ENCODE measurements around the gene EIF4E.
"Not testable (repeated sequence)": the region's sequence is repeated elsewhere in the genome, so short reads cannot be mapped to it uniquely, and the experiment has no call there.

Gene EIF4E

DNA sequence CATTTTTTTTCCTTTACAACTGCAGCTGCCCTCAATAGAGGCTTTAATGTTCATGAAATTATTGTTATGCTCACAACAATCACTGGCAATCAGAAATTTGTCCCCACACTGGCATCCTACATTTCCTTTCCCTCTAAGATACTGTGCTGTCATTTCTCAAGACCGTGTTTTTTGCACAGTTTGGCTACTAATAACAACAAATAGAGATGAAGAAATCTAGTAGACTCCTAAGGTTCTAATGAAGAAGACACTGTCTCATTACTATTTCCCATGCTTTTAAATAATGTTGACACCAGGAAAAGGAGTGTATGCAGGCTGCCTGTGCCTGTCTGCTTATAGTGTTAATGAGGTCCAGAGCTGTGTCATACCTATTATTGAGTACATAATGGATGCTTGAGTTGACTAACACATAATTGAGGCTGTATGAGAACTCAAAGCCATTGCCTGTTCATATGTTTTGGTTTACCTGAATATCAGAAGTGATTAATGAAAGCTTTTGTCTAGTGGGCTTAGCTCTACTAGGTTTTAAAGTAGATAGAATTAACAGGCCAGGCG, 1.5 kb upstream of the EIF4E start:
- no peak for DNase-seq

DNA sequence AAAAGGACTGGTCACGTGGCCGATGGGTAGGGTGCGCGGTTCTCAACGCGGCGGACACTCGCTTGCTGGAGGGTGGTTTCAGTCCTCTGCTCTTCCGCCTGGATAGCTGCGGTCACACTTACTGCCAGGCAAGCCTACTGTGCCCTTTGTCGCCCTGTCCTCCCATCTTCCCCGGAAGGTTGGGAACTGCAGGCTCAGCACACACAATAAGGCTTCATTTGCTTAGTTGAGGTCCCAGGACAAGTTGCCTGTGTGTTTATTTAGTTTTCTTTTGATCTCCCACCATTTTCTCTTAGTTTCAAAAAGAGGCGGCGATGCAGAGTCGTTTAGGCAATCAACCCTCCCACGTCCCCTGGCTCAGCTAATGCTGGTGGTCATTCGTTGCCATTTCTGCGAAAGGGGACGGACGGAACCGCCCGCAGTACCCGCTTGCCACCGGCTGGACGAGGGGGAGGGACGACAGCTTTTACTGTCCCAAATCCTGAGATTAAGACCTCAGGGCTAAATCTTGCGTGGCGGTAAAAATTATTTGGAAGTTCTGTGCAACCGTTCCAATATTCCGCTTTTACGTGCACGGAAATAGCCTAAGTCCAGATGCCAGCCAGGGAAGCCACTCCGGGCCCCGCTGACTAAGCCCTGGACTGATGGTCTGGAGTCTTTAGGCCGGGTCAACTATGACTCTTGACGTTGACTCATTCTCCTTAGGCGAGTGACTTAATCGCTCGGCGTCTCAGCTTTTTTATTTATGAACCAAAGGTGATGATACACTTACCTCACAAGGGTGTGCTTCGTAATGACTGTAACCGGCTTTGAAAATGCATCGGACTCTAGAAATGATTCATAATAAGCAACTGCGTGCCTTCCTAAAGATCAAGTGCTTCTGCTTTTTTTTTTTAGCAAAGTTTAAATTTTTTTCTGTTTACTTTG, 671 bp upstream of the EIF4E start:
- peak; percentile 18 for DNase-seq

DNA sequence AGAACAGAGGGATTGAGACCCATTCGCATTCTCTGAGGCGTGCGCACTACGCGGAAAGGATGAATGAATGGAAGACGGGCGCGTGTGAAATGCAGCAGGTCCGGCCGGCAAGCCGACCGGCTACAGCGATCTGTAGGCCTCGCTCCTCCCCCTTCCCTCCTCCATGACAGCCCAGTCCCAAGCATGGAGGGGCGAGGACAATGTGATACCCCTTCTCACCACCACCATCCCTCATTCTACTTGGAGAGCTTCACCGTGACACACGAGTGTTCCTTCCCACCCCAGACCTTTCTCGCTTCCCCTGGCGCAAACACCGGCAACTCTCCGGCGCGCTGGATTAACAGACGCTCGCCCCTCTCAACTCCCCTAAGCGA, 815 bp downstream of the EIF4E start:
- DNase-seq, result peak; percentile 39

DNA sequence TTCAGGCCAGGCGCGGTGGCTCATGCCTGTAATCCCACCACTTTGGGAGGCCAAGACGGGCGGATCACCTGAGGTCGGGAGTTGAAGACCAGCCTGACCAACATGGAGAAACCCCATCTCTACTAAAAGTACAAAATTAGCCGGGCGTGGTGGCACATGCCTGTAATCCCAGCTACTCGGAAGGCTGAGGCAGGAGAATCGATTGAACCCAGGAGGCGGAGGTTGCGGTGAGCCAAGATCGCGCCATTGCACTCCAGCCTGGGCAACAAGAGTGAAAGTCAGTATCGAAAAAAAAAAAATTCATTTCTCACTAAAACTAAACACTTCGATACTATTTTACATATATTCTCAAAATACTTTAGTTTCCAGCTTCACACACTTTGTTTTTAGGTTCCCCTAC, 2.7 kb downstream of the EIF4E start:
- DNase-seq, result not testable (repeated sequence)

DNA sequence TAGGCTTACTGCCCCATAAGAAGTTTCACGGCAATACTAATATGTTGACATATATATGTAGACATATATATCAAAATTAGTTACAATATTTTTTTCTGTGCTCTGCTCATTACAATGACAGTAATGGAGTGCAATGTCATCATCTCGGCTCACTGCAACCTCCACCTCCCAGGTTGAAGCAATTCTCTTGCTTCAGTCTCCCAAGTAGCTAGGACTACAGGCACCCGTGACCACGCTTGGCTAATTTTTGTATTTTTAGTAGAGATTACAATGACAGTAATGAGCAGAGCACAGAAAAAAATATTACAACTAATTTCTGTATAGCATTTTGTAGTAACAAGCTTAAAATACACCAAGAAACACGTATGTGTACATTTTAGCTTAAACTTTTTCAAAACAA, 7.6 kb downstream of the EIF4E start:
- DNase-seq, result no peak

DNA sequence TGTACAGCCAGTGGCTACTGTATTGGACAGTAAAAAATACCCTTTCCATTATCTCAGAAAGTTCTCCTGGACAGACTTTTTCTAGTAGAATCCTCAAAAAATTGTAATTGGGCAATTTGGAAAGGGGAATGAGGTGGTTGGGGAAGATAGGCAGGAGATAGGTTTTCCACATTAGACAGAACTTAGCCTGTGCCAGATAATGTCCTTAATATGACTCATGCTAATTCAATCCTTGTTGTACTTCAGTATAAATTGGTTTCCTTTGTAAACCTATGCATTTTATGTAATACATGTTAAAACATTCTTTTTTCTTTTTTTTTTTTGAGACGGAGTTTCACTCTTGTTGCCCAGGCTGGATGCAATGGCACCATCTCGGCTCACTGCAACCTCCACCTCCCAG, 8.9 kb downstream of the EIF4E start:
- DNase-seq, result no peak

DNA sequence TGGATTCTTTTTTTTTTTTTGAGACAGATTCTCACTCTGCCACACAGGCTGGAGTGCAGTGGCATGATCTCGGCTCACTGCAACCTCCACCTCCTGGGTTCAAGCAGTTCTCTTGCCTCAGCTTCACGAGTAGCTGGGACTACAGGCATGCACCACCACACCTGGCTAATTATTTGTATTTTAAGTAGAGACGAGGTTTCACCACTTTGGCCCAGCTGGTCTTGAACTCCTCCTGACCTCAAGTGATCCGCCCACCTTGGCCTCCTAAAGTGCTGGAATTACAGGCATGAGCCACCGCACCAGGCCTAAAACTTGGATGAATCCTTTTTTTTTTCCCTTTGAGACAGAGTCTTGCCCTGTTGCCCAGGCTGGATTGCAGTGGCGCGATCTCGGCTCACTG, 18.2 kb downstream of the EIF4E start:
- not testable (repeated sequence) for DNase-seq

DNA sequence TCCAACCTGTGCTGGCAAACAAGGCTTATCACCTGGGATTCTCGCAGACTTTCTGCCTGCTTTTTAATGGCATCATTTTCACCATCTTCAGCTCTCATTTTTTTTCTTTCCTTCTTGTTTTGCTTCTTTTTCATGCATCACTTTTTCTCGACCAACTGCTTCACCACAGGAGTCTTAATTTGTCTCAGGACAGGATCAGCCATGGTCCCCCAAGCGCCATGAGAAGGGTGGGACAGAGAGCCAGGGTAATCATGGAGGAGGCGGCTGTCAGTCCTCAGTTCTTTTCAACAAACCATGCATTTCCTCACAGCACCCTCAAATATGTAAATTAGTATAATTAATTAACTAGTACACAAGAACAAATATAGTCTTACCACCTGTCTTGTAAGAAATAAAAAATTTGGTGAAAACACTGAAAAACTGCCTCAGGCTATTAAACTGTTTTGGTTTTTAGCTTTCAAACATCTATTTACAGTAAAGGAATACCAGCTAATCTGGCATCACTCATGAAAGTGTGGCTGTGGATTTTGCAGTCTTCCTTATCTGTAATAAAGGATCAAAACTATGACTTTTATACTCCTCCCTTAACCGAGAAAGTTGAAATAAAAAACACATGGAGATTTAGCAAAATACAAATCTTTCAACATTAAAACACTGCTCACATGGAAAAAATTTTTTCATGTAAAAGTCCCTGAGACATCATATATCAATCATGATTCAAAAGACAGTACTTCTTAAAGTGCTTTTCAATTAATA, 19.1 kb downstream of the EIF4E start:
- no peak for DNase-seq

DNA sequence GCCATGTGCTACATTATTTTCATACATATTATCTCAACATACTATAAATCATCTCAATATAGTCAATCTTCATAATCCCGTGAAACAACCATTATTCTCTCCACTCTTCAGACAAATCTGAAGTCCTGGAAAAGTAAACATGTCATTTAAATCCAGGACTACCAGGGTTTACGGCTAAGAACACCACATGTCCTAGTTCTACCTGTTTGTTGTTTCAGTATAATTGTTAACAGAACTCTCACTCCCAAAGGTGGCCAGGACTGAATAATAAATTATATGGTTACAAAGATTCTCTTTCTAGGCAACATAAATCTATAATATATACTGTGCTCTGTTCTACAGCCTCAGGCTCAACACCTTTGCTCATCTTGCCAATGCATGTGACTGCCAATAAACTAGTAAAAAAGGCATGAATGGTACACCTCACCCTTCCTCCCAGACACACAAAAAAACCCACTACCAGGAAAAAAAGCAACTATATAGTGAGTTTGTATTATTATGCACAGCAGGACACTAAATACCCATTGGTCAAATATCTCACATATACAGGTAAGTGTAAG, 20.1 kb downstream of the EIF4E start:
- DNase-seq, result no peak

DNA sequence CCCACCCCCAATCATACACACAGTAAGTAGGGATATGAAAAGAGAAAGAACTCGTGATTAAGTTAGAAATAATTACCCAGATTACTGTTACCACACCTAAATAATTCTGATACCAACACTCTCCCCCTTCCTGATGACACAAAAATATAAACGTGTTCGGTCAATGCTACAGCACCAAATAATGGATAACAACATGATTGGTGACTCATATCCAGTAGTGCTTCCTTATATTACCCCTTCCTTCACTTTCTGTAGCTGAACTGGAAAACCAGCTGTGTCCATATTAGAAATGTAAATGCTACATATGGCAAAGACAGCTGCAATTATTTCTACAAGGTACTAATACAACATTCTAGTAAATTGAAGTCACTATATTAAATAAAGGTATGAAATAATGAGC, 20.8 kb downstream of the EIF4E start:
- no peak for DNase-seq

DNA sequence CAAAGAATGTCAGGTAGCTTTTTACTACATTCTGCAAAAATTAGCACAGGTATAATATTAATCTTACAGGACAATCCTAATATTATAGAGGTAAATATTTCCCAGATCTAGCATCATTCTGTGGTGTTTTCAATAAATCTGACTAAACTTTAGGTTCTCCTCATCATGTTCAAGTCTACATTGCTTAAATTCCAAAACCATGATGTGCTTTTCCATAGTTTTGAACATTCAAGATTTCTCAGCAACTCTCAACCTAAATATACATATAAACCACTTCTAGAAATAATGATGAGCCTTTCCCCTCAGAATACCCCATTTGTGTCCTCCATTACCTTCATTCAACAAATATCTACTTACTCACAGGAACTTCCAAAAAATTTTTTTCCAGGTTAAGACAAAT, 23.1 kb downstream of the EIF4E start:
- DNase-seq, result no peak

DNA sequence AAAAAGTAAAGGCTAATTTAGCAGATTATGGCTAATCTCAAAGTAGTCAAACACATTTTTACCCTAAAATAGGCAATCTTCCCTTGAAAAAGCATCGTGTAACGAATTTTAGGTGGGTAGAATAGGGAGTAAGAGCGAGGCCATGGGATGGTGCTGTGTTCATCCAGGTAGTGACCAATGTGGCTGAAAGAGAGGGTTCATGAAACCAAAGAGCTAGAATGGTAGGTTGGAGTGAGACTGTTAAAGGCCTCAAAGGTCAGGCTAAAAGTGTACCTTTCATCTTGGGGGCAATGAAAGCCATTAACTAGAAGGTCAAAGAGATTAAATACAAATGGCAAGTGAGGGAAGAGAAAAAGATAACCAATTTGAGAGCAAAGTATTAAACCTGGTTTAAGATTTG, 23.6 kb downstream of the EIF4E start:
- DNase-seq, result no peak

DNA sequence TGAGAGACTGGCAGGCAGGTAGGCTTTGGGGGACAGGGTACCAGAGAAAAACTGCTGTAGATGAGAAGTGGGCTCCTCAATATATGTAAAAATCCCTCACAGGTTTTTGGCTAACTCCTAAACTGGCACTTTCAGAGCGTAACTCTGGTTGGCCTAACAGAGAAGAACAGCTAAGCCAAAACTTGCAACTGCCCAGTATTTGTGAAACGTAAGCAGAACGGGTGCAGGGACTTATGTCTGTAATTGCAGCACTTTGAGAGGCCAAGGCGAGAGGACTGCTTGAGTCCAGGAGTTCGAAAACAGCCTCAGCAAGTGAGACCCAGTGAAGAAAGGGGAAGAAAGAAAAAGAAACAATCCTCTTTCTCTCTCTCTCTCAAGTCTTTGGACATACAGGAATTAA, 25.0 kb downstream of the EIF4E start:
- no peak for DNase-seq

DNA sequence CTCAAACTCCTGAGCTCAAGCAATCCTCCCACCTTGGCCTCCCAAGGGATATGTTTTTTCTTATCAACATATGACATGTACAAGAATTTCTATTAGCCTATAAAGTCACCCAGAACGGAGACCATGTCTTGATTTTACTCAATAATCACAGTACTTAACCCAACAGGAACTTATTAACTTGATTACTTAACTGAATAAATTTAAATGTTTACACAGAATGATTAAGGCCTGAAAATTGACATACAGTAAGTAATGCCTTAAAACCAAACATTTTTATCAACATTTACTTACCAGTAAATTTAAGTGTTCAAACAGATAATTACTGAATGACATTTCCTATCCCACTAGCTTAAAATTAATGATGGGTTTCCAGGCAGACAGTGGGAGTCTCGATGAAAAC, 25.4 kb downstream of the EIF4E start:
- no peak for DNase-seq

DNA sequence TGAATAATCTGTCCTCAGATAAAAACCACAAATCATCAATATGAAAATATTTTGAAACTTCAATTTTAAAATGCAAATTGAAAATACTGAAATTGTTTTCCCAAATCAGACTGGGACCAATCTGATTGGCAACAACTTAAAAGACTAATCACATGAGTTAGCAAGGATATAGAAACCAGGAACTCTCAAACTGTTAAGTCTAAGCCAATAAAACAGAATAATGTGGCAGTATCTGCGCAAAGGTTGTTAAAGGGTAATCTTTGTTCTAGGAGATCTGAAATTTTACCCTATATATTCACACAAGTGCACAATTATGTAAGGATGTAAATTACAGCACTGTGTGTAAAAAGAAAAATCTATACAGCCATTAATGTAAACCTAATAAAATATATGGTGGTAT, 29.7 kb downstream of the EIF4E start:
- no peak for DNase-seq

DNA sequence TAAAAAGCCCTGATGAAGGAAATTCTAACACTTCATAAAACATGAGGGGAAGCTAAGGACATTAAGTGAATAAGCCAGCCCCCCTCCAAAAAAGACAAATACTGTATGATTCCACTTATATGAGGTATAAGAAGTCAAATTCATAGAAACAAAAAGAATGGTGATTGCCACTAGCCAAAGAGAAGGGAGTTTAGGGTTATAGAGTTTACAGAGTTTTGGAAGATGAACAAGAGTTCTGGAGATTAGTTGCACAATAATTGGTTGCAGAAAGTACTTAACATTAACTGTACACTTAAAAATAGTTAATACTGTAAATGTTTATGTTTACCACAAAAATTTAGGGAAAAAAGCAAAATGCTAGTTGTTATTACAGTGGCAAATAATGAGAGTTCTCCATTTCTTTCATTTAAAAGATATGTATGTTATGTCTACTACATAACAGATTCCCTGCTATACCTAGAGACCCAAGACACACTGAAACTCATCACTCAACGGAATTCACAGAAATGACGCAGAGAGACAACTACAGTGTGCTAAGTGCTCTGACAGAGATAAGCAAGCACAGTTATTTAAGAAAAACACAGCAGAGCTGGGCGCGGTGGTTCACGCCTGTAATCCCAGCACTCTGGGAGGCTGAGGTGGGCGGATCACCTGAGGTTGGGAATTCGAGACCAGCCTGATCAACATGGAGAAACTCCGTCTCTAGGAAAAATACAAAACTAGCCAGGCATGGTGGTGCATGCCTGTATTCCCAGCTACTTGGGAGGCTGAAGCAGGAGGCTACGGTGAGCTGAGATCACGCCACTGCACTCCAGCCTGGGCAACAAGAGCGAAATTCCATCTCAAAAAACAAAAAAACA, 37.2 kb downstream of the EIF4E start:
- no peak for DNase-seq

DNA sequence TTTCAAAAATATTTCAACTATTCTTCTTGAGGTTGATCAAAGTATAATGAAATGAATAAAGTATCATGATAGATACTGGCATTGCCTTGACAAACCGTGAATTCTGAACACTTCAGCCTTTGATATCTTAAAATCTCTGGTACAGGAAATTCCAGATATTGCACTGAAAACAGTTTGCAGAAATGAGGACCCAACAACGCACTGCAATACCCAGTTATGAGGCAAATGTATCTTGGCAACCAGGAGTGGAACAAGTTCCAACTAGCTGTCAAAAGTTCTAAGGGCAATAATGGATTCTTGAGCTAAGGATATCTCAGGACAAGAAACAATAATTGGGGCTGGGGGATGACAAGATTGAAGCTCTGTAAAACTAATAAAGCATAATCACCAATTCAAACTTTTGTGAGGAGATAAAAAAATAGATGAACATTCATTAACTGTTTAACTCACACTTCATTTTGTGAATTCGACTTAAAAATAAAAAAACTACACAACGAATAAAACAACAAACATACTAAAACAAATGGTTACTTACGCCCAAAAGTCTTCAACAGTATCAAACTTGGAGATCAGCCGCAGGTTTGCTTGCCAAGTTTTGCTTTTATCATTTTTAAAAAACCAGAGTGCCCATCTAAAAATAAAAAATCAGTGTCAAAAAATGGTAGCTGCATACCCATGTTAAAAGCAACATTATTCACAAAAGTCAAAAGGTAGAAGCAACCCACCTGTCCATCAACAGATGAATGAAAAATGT, 38.1 kb downstream of the EIF4E start:
- no peak for DNase-seq

DNA sequence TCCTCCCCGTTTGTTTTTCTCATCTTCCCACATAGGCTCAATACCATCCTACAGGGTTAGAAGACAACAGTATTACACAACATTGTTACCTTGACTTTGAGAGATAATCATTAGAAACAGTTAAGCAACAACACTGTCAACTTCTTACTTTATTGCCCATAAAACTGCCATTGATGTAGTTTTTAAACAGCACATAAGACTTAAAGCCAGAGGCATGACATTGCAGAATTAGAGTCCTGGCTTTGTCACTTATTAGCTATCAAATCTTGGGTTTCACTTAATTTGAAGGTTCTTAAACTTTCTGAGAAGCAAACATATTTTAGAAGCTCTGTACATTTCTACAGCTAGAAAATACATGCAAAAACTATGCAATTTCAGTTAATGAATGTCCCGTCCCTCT, 41.8 kb downstream of the EIF4E start:
- no peak for DNase-seq

DNA sequence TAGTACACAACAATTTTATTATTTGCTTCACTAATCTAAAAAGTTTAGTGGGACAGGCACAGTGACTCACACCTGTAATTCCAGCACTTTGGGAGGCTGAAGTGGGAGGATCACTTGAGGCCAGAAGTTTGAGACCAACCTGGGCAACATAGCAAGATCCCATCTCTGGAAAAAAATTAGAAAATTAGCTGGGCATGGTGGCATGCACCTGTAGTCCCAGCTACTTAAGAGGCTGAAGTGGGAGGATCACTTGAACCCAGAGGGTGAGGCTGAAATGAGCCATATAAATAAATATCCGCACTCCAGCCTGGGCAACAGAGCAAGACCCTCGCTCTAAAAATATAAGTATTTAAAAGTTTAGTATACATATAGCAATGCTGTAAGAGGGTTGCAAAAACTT, 42.6 kb downstream of the EIF4E start:
- not testable (repeated sequence) for DNase-seq

DNA sequence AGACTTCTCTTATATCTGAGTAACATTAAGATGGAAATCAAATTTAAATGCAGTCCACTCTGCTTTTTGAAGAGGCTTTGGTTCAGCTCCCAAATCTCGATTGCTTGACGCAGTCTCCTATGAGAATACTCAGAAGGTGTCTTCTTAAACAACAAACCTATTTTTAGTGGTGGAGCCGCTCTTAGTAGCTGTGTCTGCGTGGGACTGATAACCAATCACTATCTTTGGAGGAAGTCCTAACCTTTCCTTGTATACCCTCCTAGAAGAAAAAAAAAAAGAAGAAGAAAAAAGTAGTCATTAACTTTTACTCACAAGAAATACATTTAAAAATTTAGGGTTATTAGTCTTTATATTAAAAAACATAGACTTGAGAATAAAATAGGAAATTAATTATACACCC, 48.0 kb downstream of the EIF4E start:
- DNase-seq, result not testable (repeated sequence)

DNA sequence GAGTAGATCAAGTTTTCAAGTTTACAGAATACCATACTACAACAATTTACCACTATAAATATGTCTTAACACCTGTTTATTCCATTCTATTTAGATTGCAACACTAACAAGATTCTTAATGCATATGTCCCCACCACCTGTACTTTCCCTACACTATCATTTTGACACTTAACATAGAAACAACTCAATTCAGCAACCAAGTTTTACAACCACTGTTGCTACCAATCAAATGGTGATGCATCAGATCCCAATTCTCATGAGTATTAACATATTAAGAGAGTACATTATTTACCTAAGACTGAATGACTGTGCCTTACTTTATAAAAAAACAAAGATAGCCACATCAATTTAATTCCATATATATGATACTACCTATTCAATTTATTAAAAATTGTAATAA, 49.4 kb downstream of the EIF4E start:
- DNase-seq, result no peak

DNA sequence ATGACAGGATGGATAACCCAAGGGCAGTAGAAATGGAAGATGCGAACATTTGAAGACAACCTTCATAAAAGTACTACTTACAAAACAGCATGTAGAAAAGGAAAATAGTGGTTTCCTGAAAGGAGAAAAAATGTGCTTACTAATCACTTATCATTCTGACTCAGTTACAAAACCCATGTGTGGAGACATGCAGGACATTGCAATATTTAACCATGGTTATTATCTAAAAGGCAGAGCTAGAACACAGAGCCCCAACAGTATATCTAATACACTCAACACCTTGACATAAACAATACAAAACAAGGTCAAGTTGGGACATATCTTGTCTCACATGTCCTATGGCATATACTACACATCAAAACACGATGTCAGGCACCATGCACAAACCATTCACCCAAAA, 55.9 kb downstream of the EIF4E start:
- DNase-seq, result no peak

All from activated effector memory CD4-positive, alpha-beta T cell treated with Interleukin-2 at 50 U/mL for 16 hours (primary cell).